ENCODE data around the gene MYOD1. TPM values are rescaled to one million over a fixed set of nuclear protein-coding genes. Genes with fewer than 3 reads are reported as not detected.

MYOD1 gene
- total and polyA plus RNA-seq, 2 of the 4 experiments (the other 2 are of a cell fraction), result not detected

DNA sequence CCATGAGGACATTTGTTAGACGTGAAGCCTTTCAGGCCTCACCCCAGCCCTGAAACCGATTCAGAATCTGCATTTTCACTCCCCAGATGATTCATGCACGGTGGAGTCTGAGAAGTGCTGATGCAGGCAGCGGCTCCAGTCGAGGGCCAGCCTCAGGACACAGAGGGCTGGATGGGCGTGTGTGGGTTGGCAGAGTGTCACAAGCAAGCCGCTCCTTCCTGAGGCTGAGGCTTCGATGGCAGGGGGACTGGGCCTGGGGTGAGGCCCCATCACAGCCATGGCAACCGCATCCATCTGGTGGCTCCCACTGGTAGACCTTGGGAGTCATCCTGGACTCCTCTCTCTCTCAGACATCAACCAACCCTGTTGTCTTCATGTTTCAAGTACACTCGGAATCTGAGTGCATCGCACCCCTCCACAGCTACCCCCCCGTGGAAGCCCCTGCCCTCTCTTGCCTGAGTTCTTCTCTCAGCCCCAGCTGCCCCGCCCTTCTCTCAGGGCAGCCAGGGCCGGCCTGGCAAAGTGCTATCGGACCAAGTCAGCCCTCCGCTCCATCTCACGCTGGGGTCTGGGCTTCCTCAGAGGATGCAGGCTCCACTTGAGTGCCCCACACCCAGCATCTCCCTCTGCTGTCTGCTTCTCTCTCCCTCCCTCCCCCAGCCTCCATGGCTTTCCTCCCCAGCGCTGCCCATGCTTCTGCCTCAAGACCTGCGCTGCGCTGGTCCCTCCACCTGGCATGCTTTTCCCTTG is 25.8 kb downstream of the MYOD1 start:
- ATAC-seq (ENCODE audit: low read depth), result no peak
- in situ Hi-C loops (cut with MboI; ENCODE audit: low sequenced_read_pairs), result no loop called here
- CTCF ChIA-PET, result interaction anchor here (1.3 kb wide), 1 partner anchor 234 kb away, joined by 3 read pairs; no protein-coding TSS in a partner anchor
- TF ChIP-seq RCOR1 (IDR thresholded peaks at IDR 0.05; ENCODE audit: insufficient replicate concordance, low read length), result no peak
- TF ChIP-seq, protein P1, sequence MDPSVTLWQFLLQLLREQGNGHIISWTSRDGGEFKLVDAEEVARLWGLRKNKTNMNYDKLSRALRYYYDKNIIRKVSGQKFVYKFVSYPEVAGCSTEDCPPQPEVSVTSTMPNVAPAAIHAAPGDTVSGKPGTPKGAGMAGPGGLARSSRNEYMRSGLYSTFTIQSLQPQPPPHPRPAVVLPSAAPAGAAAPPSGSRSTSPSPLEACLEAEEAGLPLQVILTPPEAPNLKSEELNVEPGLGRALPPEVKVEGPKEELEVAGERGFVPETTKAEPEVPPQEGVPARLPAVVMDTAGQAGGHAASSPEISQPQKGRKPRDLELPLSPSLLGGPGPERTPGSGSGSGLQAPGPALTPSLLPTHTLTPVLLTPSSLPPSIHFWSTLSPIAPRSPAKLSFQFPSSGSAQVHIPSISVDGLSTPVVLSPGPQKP (IDR thresholded peaks at IDR 0.05; ENCODE audit: borderline replicate concordance, low read depth, low read length), result no peak
- TF ChIP-seq MXI1 (IDR thresholded peaks at IDR 0.05; ENCODE audit: borderline replicate concordance, low read depth, low read length), result no peak
- no peak for TF ChIP-seq POLR2A (IDR thresholded peaks at IDR 0.05; ENCODE audit: low read depth, low read length)
- no peak for TF ChIP-seq CEBPB (IDR thresholded peaks at IDR 0.05; ENCODE audit: low read depth, low read length)
- TF ChIP-seq, protein P2, sequence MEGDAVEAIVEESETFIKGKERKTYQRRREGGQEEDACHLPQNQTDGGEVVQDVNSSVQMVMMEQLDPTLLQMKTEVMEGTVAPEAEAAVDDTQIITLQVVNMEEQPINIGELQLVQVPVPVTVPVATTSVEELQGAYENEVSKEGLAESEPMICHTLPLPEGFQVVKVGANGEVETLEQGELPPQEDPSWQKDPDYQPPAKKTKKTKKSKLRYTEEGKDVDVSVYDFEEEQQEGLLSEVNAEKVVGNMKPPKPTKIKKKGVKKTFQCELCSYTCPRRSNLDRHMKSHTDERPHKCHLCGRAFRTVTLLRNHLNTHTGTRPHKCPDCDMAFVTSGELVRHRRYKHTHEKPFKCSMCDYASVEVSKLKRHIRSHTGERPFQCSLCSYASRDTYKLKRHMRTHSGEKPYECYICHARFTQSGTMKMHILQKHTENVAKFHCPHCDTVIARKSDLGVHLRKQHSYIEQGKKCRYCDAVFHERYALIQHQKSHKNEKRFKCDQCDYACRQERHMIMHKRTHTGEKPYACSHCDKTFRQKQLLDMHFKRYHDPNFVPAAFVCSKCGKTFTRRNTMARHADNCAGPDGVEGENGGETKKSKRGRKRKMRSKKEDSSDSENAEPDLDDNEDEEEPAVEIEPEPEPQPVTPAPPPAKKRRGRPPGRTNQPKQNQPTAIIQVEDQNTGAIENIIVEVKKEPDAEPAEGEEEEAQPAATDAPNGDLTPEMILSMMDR (conservative IDR thresholded peaks at IDR 0.05; ENCODE audit: low read depth, low read length), result no peak
- no peak for TF ChIP-seq SMC3 (IDR thresholded peaks at IDR 0.05; ENCODE audit: low read depth, low read length)
- TF ChIP-seq, protein P3, sequence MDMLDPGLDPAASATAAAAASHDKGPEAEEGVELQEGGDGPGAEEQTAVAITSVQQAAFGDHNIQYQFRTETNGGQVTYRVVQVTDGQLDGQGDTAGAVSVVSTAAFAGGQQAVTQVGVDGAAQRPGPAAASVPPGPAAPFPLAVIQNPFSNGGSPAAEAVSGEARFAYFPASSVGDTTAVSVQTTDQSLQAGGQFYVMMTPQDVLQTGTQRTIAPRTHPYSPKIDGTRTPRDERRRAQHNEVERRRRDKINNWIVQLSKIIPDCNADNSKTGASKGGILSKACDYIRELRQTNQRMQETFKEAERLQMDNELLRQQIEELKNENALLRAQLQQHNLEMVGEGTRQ (IDR thresholded peaks at IDR 0.05; ENCODE audit: low read depth, low read length), result no peak
- TF ChIP-seq RFX5 (IDR thresholded peaks at IDR 0.05; ENCODE audit: low read depth, low read length), result no peak
- no peak for TF ChIP-seq NFE2L2 (IDR thresholded peaks at IDR 0.05; ENCODE audit: low read depth, low read length)
- TF ChIP-seq BHLHE40 (IDR thresholded peaks at IDR 0.05; ENCODE audit: low read depth, low read length), result no peak
- TF ChIP-seq MAFK (IDR thresholded peaks at IDR 0.05; ENCODE audit: low read depth, low read length), result no peak
- no peak for TF ChIP-seq RAD21 (IDR thresholded peaks at IDR 0.05; ENCODE audit: low read length)
- no peak for TF ChIP-seq FOS (IDR thresholded peaks at IDR 0.05; ENCODE audit: low read depth, low read length)
- no peak for TF ChIP-seq MAZ (IDR thresholded peaks at IDR 0.05; ENCODE audit: borderline replicate concordance, low read depth, low read length)

More for the DNA sequence above, 25.8 kb downstream of the MYOD1 start:
- Histone ChIP-seq H2BK20ac (ENCODE audit: low read depth, low read length) (no peak overlapping the region), H3K14ac (replicated peaks; ENCODE audit: low read depth, low read length) (no peak overlapping the region), H2BK15ac (ENCODE audit: low read depth, low read length) (no peak overlapping the region), H3K36me3 (ENCODE audit: control insufficient read depth, insufficient read depth, low read length) (no peaks in the 10 kb centered on the region), H3K4me3 (ENCODE audit: insufficient read depth, low read depth, low read length) (no peak overlapping the region), H2BK120ac (ENCODE audit: low read depth, low read length) (no peak overlapping the region), H3K9me1 (ENCODE audit: insufficient read depth, low read length) (no peaks in the 10 kb centered on the region), H3K9me3 (ENCODE audit: control insufficient read depth, insufficient read depth, low read length) (no peaks in the 10 kb centered on the region), H2BK5ac (ENCODE audit: low read depth, low read length, poor library complexity, severe bottlenecking) (no peak overlapping the region), H4K91ac (ENCODE audit: insufficient read depth, low read depth, low read length) (no peak overlapping the region), H3K4me2 (ENCODE audit: low read depth, low read length) (no peak overlapping the region), H2AFZ (replicated peaks; ENCODE audit: low read length, poor library complexity) (peak overlapping the region; percentile 33), H3K79me1 (ENCODE audit: low read depth in 1 of 2, low read length in 2 of 2) (no peaks in the 10 kb centered on the region), H3K27me3 (ENCODE audit: control insufficient read depth, insufficient read depth, low read length) (peaks cover 17% of the 10 kb centered on the region), H3K4me1 (ENCODE audit: control insufficient read depth, insufficient read depth, low read length) (no peaks in the 10 kb centered on the region), H4K20me1 (ENCODE audit: insufficient read depth, low read length) (no peaks in the 10 kb centered on the region; the same call in 1 of the 2 replicates), H3K27ac (ENCODE audit: insufficient read depth, low read length) (no peak overlapping the region), H3K18ac (ENCODE audit: low read depth, low read length) (no peak overlapping the region), H2AK9ac (replicated peaks; ENCODE audit: low read depth, low read length, poor library complexity) (no peak overlapping the region), H2AK5ac (ENCODE audit: low read depth, low read length) (no peak overlapping the region), H3K9ac (ENCODE audit: low read depth, low read length) (no peak overlapping the region), H3K4ac (ENCODE audit: low read depth, low read length) (no peak overlapping the region), H3K23ac (ENCODE audit: low read depth, low read length) (no peak overlapping the region), H4K5ac (ENCODE audit: low read depth, low read length) (no peak overlapping the region), H4K8ac (ENCODE audit: low read depth in 2 of 2, low read length in 2 of 2) (no peak overlapping the region), H3K56ac (ENCODE audit: extremely low read depth, insufficient read depth, low read length) (no peak overlapping the region)
- WGBS, 2 experiments (ENCODE audit: extremely low coverage in 2 of 2, insufficient read length in 1 of 2), result 71% methylated on average over 11 of the region's 20 CpGs; no CpG with 5 or more reads in 1 of the 2 experiments
- intact Hi-C loops (cut with micrococcal nuclease) (no loop called here), dilution Hi-C loops (cut with HindIII; ENCODE audit: low sequenced_read_pairs, unreplicated experiment) (loop anchor here (25.0 kb wide), 1 partner anchor 242 kb away; no protein-coding TSS in a partner anchor)
- BruUV-seq (replicated peaks), result no TSS peak
- POLR2A ChIA-PET (ENCODE audit: unreplicated experiment), result no interaction called here
- no peak for DNase-seq
